Measurements from ENCODE around the gene LUZP1.

LUZP1 gene

DNA sequence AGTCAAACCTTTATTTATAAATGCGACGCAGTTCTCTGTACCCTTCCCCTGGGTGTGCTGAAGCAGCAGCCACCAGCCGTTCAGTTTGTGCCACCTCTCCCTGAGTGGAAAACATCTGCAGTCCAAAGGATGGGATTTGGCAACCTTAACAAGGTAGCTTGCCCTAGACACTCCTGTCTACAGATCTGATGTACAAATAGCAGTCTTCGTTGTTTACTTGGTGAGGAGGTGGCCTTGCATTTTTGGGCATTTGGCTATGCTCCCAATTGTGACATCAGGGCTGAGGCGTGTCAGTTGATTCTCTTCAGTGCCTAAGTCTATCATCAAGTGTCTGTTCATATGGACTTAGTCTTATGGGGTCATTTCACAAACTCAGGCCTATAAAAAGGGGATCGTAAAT lies 89.6 kb downstream of the LUZP1 start:
- Histone ChIP-seq H3K4me3 (ENCODE audit: low read depth, low read length) (no peak overlapping the region), H3K4me1 (no peaks in the 10 kb centered on the region), H3K9ac (no peak overlapping the region), H3K4me2 (ENCODE audit: low read length) (no peak overlapping the region), H3K36me3 (ENCODE audit: control insufficient read depth, insufficient read depth, low read length) (no peaks in the 10 kb centered on the region), H3K9me3 (ENCODE audit: control insufficient read depth, low read length) (no peaks in the 10 kb centered on the region), H3K27ac (no peak overlapping the region), H2AFZ (no peak overlapping the region), H3K27me3 (ENCODE audit: control insufficient read depth, insufficient read depth, low read length) (no peaks in the 10 kb centered on the region), H3K79me2 (no peaks in the 10 kb centered on the region)
- TF ChIP-seq CTCF (IDR thresholded peaks at IDR 0.05) = no peak

DNA sequence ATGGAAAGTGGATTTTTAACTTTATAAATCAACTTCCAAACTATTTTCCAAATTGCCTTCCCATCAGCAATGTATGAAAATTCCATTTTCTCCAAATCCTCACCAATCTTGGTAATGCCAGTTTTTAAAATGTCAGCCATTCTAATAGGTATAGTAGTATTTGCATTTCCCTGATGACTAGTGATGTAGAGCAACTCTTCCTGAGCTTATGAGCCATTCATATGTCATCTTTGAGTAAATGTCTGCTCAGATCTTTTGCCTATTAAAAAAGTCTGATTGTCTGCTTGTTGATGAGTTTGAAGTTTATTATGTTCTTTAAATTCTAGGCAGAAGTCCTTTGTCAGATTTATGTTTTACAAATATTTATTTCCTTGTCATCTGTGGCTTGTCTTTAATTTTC lies 94.6 kb downstream of the LUZP1 start:
- Histone ChIP-seq H2AFZ (no peak overlapping the region), H3K36me3 (ENCODE audit: control insufficient read depth, insufficient read depth, low read length) (no peaks in the 10 kb centered on the region), H3K4me1 (peaks cover 6% of the 10 kb centered on the region), H3K27ac (no peak overlapping the region), H3K9ac (no peak overlapping the region), H3K27me3 (ENCODE audit: control insufficient read depth, insufficient read depth, low read length) (no peaks in the 10 kb centered on the region), H3K9me3 (ENCODE audit: control insufficient read depth, low read length) (no peaks in the 10 kb centered on the region), H3K79me2 (no peaks in the 10 kb centered on the region), H3K4me2 (ENCODE audit: low read length) (no peak overlapping the region), H3K4me3 (ENCODE audit: low read depth, low read length) (no peak overlapping the region)
- TF ChIP-seq CTCF (IDR thresholded peaks at IDR 0.05) = no peak

DNA sequence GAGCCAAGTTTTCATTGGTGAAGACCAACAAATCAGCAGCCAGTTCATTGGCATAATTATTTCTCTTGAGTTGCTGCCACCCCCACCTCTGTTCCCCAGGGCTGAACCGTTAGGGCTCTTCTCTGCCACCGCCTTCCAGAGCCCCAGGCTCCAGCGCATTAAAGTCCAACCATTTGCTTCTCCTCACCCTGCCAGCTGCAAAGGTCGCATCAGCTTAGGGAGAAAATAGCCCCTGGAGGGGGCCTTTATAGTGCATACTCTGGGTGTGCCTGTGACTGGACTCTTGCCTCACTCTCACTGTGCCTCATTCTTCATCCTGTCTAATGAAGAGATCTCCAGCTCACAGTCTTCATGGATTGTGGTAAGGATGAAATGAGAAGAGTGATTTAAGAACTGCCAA lies 99.0 kb downstream of the LUZP1 start:
- Histone ChIP-seq H3K4me3 (ENCODE audit: low read depth, low read length) (no peak overlapping the region), H3K27me3 (ENCODE audit: control insufficient read depth, insufficient read depth, low read length) (no peaks in the 10 kb centered on the region), H3K9me3 (ENCODE audit: control insufficient read depth, low read length) (no peaks in the 10 kb centered on the region), H2AFZ (no peak overlapping the region), H3K36me3 (ENCODE audit: control insufficient read depth, insufficient read depth, low read length) (no peaks in the 10 kb centered on the region), H3K4me2 (ENCODE audit: low read length) (no peak overlapping the region), H3K79me2 (no peaks in the 10 kb centered on the region), H3K27ac (no peak overlapping the region), H3K9ac (no peak overlapping the region), H3K4me1 (peaks cover 6% of the 10 kb centered on the region)
- no peak for TF ChIP-seq CTCF (IDR thresholded peaks at IDR 0.05)

DNA sequence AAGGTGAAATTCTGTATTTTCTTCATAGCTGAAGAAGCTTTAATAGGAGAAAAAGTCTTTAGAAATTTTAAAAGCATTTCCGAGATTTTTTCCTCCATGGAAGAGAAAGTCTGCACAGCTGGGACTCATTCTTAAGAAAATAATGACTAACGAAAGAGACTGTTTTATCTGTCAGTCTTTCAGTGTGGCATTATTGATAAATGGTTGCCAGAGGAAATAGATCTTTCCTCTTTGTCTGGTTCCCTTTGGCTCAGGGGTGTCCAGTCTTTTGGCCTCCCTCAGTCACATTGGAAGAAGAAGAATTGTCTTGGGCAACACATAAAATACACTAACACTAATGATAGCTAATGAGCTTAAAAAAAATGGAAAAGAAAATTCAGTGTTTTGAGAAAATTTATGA lies 99.5 kb downstream of the LUZP1 start:
- Histone ChIP-seq H3K4me3 (ENCODE audit: low read depth, low read length) (no peak overlapping the region), H3K4me2 (ENCODE audit: low read length) (no peak overlapping the region), H3K4me1 (peaks cover 6% of the 10 kb centered on the region), H3K79me2 (no peaks in the 10 kb centered on the region), H3K36me3 (ENCODE audit: control insufficient read depth, insufficient read depth, low read length) (no peaks in the 10 kb centered on the region), H3K9ac (no peak overlapping the region), H3K27ac (no peak overlapping the region), H2AFZ (no peak overlapping the region), H3K9me3 (ENCODE audit: control insufficient read depth, low read length) (no peaks in the 10 kb centered on the region), H3K27me3 (ENCODE audit: control insufficient read depth, insufficient read depth, low read length) (no peaks in the 10 kb centered on the region)
- TF ChIP-seq CTCF (IDR thresholded peaks at IDR 0.05) = no peak

- Histone ChIP-seq H3K79me2 (no peaks in the 10 kb centered on the region), H2AFZ (no peak overlapping the region), H3K27ac (no peak overlapping the region), H3K4me1 (no peaks in the 10 kb centered on the region), H3K27me3 (ENCODE audit: control insufficient read depth, insufficient read depth, low read length) (no peaks in the 10 kb centered on the region), H3K4me2 (ENCODE audit: low read length) (no peak overlapping the region), H3K36me3 (ENCODE audit: control insufficient read depth, insufficient read depth, low read length) (no peaks in the 10 kb centered on the region), H3K4me3 (ENCODE audit: low read depth, low read length) (no peak overlapping the region), H3K9ac (no peak overlapping the region), H3K9me3 (ENCODE audit: control insufficient read depth, low read length) (no peaks in the 10 kb centered on the region)
- TF ChIP-seq CTCF (IDR thresholded peaks at IDR 0.05) = no peak
Observed at GRCh38 chr1:23066075-23066474, 102.6 kb downstream of the LUZP1 start.
